Activated T-cell treated with anti-CD3 and anti-CD28 coated beads, Interleukin-2, amount 50 U/mL, for 4 hours (primary cell): ENCODE results near the gene GRIN2A. TPM values are rescaled to one million over a fixed set of nuclear protein-coding genes. Genes with fewer than 3 reads are reported as not detected.

Source experiments
- ATAC-seq, 2 donors: fragments of 200-7000 bp; cut with Tn5 transposase; one replicate each; pipeline ENCODE4 v1.10.0; 2021
- DNase-seq: peaks from one replicate; pipeline ENCODE4 v3.0.0-alpha.2; 2020
- H3K27me3 Mint-ChIP-seq: one replicate; pipeline ENCODE4 v1.8.0; 2021; ENCODE audit warnings: low read depth, mixed read lengths
- H3K36me3 Mint-ChIP-seq: one replicate; pipeline ENCODE4 v1.8.0; 2022; ENCODE audit warnings: mixed read lengths; ENCODE audit not compliant: insufficient read depth
- H3K4me1 Mint-ChIP-seq: one replicate; pipeline ENCODE4 v1.8.0; 2021; ENCODE audit warnings: low read depth, mixed read lengths
- H3K4me3 Mint-ChIP-seq: one replicate; pipeline ENCODE4 v1.8.0; 2021; ENCODE audit warnings: mild to moderate bottlenecking, moderate library complexity, mixed read lengths
- H3K9me3 Mint-ChIP-seq: one replicate; pipeline ENCODE4 v1.8.0; 2021; ENCODE audit warnings: mixed read lengths
- total RNA-seq, 3 donors: library from RNA; stranded (reverse); gene quantifications; one replicate each; pipeline ENCODE4 v1.2.1, GENCODE V29; 2021

GRIN2A gene
- total RNA-seq, 3 donors from 2014 or later = not detected

DNA sequence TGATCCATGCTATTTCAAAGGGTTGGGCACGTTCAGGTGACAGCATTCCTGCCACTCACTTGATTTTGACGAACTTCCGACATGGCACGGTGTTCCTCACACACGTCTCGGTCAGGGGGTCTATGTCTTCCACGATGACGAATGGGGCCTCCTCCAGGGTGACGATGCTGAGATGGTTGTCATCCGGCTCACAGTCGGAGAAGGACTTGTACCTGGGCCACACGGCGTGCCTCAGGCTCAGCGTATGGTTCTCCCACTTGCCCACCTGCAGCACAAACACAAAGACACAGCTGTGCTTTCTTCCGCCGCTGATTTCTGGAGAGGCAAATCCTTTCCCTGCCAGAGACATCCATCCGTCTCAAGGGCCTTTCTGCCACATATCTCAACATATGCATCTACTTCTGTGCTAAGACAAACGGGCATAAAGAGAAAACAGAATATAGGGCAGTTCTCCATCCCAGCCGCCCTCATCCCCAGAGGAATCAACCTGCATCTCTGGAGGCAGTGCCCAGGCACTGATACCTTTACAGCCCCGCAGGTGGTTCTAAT is 332.5 kb downstream of the GRIN2A start:
- DNase-seq (no peak), ATAC-seq (no peak)
- Mint-ChIP-seq H3K36me3 (no peaks in the 10 kb centered on the region), H3K9me3 (peaks cover 3% of the 10 kb centered on the region), H3K4me1 (no peaks in the 10 kb centered on the region), H3K27me3 (no peaks in the 10 kb centered on the region), H3K4me3 (no peak overlapping the region)

DNA sequence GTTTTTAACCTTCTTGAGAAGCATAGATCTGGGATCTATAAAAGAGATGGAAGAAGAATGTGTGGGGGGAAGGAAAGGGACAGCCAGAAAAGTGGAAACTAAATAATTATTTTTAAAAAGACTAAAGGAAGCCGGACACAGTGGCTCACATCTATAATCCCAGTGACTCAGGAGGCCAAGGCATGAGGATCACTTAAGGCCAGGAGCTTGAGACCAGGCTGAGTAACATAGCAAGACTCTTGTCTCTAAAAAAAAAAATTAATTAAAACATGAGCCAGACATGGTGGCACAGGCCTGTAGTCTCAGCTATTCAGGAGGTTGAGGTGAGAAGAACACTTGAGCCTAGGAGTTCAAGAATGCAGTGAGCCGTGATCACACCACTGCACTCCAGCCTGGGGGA is 335.1 kb downstream of the GRIN2A start:
- H3K27me3 Mint-ChIP-seq = no peaks in the 10 kb centered on the region
- no peaks in the 10 kb centered on the region for H3K9me3 Mint-ChIP-seq
- no peak for DNase-seq
- no peak overlapping the region for H3K4me3 Mint-ChIP-seq
- H3K36me3 Mint-ChIP-seq = no peaks in the 10 kb centered on the region
- no peaks in the 10 kb centered on the region for H3K4me1 Mint-ChIP-seq
- ATAC-seq = no peak

DNA sequence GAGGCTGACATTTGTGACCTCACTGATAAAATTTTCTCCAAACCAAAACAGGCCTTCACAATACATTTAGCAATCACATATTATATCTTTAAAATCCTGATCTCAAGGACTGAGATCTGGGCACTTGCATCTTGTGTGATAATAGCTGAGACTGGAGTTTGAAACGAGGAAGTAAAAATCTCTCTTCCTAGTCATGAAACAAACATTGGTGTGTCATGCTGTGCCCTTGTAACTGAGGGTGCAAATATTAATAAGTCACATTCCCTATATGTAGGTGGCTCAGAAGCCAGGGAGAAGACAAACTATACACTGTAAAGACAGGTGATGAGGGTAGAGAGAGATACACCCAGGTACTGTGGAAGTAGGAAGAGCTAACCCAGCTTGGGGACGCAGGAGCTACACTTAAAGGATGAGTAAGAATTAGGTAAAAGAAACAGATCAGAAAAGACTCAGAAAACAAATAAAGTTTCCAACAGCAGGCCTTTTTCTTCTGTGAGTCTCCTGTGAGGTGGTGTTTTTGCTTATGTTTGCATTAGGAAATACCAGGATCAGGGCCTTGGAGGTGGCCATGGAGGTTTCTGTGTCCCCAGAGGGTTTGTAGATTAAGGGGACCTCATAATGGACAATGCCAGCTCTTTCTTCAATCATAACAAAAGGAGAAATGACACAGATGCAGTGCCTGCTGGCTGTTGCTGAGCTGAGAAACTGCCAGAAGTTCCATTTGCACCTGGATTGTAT is 335.7 kb downstream of the GRIN2A start:
- DNase-seq = no peak
- no peaks in the 10 kb centered on the region for H3K27me3 Mint-ChIP-seq
- no peaks in the 10 kb centered on the region for H3K4me1 Mint-ChIP-seq
- H3K9me3 Mint-ChIP-seq = no peaks in the 10 kb centered on the region
- H3K4me3 Mint-ChIP-seq = no peak overlapping the region
- no peak for ATAC-seq
- H3K36me3 Mint-ChIP-seq = no peaks in the 10 kb centered on the region

DNA sequence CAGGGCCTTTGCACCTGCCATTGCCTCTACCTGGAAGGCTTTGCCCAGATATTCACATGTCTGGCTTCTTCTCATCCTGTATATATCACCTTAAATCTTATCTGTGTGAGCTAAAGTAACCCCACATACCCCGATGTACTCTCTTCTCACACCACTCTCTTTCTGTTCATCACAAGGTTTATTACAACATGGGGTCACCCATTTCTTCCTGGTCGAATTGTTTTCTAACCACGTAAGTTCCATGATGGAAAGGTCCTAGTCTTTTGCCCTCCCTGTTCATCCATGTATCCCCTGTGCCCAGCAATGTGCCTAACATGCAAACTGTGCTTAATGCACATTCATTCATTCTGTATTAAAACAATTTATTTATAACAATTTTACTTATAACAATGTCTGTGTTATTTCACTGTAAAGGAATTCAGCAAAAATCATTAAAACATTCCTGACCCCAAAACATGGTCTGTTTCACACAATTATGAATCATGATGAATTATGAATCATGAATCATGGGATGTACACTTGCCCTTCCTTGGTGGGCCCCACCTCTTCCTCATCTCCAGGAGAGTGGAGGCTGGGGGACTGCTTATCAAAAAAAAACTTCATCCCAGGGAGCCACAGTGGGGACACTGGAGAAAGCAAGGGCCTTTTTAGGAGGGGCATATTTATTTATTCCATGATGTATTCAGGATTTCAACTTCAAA is 336.4 kb downstream of the GRIN2A start:
- no peaks in the 10 kb centered on the region for H3K9me3 Mint-ChIP-seq
- no peak overlapping the region for H3K4me3 Mint-ChIP-seq
- DNase-seq (no peak), ATAC-seq (no peak)
- H3K36me3 Mint-ChIP-seq = no peaks in the 10 kb centered on the region
- no peaks in the 10 kb centered on the region for H3K4me1 Mint-ChIP-seq
- H3K27me3 Mint-ChIP-seq = no peaks in the 10 kb centered on the region

DNA sequence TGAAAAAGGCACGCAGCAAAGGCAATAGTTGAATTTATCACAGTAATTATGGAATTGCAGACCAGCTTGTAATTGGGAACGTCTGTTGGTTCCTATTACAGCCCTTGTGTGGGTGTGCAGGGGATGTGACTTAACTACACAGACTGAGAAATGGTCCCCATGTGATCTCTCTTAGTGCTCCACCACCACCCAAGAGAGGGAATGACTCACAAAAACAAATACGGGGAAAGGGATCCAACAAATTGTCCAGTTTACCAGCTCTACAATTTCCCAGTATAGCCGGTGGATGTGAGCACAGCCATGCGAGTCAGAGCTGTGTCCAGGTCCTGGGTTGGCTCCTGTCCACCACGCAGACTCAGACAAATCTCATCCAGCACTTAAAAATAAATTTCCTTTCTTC is 337.9 kb downstream of the GRIN2A start:
- Mint-ChIP-seq H3K9me3 (no peaks in the 10 kb centered on the region), H3K27me3 (no peaks in the 10 kb centered on the region), H3K36me3 (no peaks in the 10 kb centered on the region), H3K4me3 (no peak overlapping the region), H3K4me1 (no peaks in the 10 kb centered on the region)
- no peak for ATAC-seq
- DNase-seq = no peak

DNA sequence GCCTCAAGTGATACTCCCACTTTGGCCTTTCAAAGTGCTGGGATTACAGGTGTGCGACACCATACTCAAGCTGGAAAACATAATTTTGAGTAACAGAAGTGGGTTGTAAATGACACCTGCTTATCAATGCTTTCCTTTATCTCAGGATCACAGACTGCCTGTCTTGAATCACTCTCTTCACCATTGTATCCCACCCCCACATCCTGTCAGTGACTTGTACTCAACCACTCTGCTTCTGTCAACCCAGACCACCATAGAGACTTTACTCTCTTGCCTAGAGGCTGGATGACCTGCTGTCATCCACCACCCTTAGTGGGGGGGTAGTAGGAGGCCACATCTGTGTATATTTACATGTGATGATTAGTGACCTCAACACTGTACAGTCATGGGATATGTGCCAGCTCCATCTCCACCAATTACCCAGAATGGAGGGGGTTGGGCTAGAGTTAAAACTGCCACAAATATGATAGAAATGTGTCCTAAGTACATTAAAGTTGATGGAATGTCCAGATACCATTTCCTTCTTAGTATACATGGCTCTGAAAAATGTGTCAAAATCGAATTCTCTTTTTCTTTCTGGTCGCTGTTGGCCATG is 338.7 kb downstream of the GRIN2A start:
- DNase-seq = no peak

DNA sequence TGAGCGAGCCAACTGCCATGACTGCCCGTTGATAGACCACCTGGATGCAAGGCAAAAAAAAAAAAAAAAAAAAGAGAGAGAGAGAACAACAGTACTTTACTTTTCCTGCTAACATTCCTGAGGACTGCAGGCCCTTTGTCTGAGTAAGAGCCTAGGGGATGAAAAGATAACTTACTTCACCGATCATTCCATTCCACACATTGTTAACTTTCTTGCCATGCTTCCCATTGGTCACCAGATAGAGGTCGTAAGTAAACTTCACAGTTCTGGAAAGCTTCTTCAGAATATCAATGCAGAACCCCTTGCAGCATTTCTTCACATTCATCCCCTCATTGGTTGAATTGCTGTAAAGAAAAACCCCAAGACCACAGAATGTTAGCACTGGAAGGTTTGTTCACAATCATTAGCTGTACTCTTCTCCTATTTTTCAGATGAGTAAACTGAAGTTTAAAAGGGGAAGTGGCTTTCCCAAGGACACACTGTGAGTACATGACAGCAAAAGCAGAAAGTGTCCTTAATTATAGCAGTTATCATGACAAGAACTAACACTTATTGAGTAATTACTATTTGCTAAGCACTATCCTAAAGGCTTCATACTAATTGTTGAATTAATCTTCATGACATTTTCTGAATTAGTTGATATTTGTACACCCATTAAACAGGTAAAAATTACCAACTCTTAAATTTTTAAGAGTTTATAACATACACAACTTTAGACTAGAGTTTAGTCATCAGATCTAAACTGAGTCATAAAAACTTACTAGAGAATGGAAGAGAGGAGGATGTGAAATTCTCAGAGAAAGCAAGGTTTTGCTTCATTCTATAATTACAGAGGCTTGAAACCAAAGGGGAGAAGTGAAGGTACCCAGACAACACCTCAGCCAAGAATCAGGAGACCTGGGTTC is 341.2 kb downstream of the GRIN2A start:
- H3K4me3 Mint-ChIP-seq = no peak overlapping the region
- no peaks in the 10 kb centered on the region for H3K36me3 Mint-ChIP-seq
- DNase-seq (no peak), ATAC-seq (no peak)
- H3K27me3 Mint-ChIP-seq = no peaks in the 10 kb centered on the region
- no peaks in the 10 kb centered on the region for H3K4me1 Mint-ChIP-seq
- H3K9me3 Mint-ChIP-seq = peaks cover 8% of the 10 kb centered on the region

More for the DNA sequence above, 338.7 kb downstream of the GRIN2A start:
- no peaks in the 10 kb centered on the region for H3K9me3 Mint-ChIP-seq
- no peak for ATAC-seq
- no peaks in the 10 kb centered on the region for H3K4me1 Mint-ChIP-seq
- H3K4me3 Mint-ChIP-seq = no peak overlapping the region
- no peaks in the 10 kb centered on the region for H3K27me3 Mint-ChIP-seq
- no peaks in the 10 kb centered on the region for H3K36me3 Mint-ChIP-seq

DNA sequence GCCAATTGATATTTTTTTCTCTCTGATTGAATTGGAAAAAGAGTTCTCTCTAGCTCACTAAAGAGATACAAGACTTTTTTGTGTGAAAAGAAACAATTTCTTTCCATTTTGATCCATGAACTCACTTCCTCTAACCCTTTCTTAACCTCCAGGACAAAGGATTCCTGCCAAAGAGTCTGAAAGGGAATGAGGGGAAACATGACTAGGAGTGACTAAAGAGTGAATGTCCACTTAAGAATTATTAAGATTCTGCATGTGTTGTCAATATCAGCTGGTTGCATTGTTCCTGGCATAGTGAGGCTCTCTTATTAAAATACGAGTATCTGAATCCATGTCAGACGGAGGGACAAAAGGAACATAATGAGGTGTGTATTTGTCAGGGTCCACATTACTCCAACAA is 344.7 kb downstream of the GRIN2A start:
- H3K36me3 Mint-ChIP-seq = no peaks in the 10 kb centered on the region
- peaks cover 8% of the 10 kb centered on the region for H3K9me3 Mint-ChIP-seq
- DNase-seq = no peak
- no peaks in the 10 kb centered on the region for H3K4me1 Mint-ChIP-seq
- H3K4me3 Mint-ChIP-seq = no peak overlapping the region
- ATAC-seq = no peak
- peaks cover 2% of the 10 kb centered on the region for H3K27me3 Mint-ChIP-seq

DNA sequence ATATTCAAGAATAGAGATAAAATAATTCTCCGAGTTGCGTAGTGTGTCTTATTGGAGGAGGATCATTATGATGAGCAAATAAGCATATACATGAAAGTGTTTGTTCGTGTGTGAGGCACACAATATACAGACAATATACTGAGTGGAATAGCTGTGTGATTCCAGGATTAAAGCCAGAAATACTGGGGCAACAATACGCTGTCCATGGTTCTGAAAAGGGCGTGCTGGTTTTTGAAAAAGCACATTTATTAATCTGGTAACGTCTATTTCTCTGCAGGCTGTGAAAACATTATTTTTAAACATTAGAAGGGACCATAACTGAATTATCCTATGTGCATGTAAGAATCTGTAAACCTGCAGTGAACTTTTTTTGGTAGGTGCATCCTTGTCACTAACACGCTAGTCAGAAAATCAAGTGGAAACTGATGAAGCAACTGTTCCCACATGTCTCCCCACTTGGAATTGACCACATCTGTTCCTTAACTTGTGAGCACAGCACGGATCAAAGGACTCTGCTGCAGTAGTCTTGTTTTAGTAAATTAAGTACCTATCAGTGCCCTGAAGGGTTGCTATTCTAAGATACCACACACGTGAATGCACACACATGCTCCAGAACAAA is 346.0 kb downstream of the GRIN2A start:
- ATAC-seq (no peak), DNase-seq (no peak)
- H3K4me1 Mint-ChIP-seq = no peaks in the 10 kb centered on the region
- no peaks in the 10 kb centered on the region for H3K36me3 Mint-ChIP-seq
- peaks cover 8% of the 10 kb centered on the region for H3K9me3 Mint-ChIP-seq
- H3K4me3 Mint-ChIP-seq = no peak overlapping the region
- peaks cover 2% of the 10 kb centered on the region for H3K27me3 Mint-ChIP-seq

DNA sequence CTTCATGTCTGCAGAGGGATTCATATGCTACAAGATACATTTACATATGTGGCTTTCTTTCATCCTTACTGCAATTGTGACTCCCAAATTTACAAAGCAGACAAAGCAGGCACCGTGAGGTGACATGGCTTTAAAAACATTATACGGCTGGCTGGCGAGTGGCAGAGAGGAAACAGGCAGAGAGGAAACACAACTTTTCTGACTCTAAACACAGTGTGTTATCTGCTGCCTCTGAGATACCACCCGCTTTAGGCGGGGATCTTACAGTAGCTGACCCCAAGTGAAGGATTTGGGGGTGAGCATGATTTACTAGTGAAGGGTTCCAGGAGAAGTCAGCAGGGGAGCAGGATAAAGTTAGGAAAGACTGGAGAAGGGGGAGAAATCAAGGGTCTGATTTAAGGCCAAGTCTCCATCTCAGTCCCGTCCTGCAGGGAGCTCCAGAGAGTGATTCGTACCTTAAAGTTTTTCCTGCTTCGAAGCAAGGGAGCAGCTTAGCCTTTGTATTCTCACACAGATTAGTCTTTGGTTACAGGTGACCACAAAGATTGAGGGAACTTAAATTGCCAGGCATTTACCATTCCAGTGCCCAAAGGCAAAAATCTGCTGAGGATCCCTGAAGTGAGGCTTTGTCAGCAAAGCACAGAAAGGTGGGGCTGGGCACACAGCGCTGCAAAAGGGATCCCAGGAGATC is 355.0 kb downstream of the GRIN2A start:
- DNase-seq = no peak
- Mint-ChIP-seq H3K27me3 (peaks cover 2% of the 10 kb centered on the region), H3K4me1 (no peaks in the 10 kb centered on the region), H3K4me3 (no peak overlapping the region), H3K36me3 (no peaks in the 10 kb centered on the region), H3K9me3 (no peaks in the 10 kb centered on the region)
- no peak for ATAC-seq

DNA sequence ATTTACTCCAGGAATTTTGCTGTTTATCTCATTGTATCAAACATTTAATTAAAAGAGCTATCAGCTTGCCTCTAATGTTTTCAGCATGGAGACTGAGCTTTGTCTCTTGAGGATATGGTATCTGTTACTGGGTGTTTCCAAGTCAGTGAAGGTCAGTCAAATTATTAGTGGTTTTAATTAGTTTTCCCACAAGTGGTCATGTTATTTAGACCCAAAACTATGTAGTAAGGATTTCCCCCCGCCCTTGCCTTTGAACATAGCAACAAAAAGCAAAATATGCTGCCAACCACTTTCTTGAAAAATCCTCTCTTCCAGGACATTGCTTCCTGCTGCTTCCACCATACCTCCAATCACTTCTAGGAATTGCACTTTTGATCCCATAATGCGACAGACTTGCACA is 355.6 kb downstream of the GRIN2A start:
- peaks cover 2% of the 10 kb centered on the region for H3K27me3 Mint-ChIP-seq
- H3K4me3 Mint-ChIP-seq = no peak overlapping the region
- DNase-seq = no peak
- no peak for ATAC-seq
- H3K36me3 Mint-ChIP-seq = no peaks in the 10 kb centered on the region
- H3K4me1 Mint-ChIP-seq = no peaks in the 10 kb centered on the region
- H3K9me3 Mint-ChIP-seq = no peaks in the 10 kb centered on the region

DNA sequence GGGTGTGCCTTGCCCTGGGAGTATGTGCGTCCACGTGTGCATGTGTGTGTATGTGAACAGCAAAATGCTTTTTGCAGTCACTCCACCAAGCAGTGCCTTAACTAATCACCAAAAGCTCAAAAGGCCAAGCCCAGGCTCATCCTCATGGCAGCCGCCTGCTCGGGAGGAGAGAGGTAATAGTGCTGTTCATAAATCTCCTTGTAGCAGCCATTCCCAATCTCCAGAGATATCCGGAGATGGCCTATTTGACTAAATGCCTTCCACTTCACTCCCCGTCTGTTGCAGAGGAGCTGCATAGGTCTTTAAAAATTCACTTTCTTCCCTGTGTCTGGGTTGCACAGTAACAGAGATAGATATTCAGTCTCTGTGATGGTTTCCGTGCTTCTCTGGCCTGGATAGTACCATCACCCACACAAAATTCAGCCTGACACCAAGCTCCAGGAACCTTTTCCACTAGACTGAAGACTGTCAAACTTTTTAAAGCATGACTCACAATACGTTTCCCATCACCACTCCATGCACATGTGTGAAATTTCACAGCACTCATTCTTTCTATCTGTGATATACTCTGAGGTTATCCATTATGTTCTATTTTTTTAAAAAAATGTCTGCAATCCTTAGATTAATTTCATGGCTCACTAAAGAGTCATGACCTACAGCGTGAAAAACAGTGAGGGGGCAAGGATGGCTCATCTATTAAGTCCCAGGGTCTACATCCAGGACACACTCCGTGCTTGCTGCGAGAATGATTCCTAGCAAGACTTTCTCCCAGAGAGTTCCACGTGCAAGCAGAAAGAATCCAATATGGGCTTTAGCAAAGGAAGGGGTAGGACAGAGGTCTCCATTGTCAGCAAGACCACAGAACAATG is 357.8 kb downstream of the GRIN2A start:
- peaks cover 2% of the 10 kb centered on the region for H3K27me3 Mint-ChIP-seq
- DNase-seq (no peak), ATAC-seq (no peak)
- H3K36me3 Mint-ChIP-seq = no peaks in the 10 kb centered on the region
- H3K4me1 Mint-ChIP-seq = no peaks in the 10 kb centered on the region
- H3K9me3 Mint-ChIP-seq = no peaks in the 10 kb centered on the region
- H3K4me3 Mint-ChIP-seq = no peak overlapping the region
